ENCODE results near the gene IST1. TPM values are rescaled to one million over a fixed set of nuclear protein-coding genes. Genes with fewer than 3 reads are reported as not detected.

Gene IST1
- total RNA-seq, 4 donors from 2014 or later = 215 to 253 (median 223) TPM

DNA sequence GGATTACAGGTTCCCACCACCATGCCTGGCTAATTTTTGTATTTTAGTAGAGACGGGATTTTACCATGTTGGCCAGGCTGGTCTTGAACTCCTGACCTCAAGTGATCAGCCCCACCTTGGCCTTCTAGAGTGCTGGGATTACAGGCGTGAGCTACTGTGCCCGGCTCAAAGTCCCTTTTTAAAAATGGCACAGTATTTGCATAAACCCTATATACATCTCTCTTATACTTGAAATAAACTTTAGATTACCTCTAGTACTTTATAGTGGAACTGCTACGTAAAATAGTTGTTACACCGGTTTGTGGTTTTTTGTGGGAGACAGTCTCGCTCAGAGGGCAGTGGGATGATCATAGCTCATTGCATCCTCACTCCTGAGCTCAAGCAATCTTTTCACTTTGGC lies 36.3 kb downstream of the IST1 start:
- Histone ChIP-seq H3K36me3 (peaks cover 10 to 25% of the 10 kb centered on the region in 2 donors), H3K4me1 (peaks cover 3 to 22% of the 10 kb centered on the region in 2 donors), H3K4me3 (replicated peaks in 1 of 3) (no peak overlapping the region), H3K9me3 (no peaks in the 10 kb centered on the region), H3K27me3 (no peaks in the 10 kb centered on the region), H3K27ac (no peak overlapping the region)
- TF ChIP-seq, protein P1, sequence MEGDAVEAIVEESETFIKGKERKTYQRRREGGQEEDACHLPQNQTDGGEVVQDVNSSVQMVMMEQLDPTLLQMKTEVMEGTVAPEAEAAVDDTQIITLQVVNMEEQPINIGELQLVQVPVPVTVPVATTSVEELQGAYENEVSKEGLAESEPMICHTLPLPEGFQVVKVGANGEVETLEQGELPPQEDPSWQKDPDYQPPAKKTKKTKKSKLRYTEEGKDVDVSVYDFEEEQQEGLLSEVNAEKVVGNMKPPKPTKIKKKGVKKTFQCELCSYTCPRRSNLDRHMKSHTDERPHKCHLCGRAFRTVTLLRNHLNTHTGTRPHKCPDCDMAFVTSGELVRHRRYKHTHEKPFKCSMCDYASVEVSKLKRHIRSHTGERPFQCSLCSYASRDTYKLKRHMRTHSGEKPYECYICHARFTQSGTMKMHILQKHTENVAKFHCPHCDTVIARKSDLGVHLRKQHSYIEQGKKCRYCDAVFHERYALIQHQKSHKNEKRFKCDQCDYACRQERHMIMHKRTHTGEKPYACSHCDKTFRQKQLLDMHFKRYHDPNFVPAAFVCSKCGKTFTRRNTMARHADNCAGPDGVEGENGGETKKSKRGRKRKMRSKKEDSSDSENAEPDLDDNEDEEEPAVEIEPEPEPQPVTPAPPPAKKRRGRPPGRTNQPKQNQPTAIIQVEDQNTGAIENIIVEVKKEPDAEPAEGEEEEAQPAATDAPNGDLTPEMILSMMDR (IDR thresholded peaks at IDR 0.05) = no peak
- DNase-seq = no peak
- intact Hi-C loops (cut with DNase I) = no loop called here
- 91 to 95% methylated on average over 6 of the region's 6 CpGs for WGBS, 2 donors

DNA sequence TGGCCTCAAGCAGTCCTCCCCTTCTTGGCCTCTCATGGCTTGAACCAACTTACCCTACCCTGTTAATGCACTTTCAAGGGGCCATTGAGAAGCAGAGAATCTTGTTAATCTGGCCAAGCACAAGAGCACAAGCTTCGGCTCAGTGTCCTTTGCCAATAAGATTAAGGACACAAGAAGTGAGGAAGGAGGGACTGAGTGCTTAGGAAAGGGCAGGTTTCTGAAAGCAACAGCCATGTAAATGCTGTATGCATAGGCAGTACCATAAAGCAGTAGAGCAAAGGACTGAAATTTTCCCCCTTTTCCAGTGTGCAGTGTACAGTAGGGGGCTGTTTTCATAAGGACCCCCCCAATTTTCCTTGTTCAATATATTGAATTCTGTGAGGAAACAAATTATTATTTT lies 37.7 kb downstream of the IST1 start:
- TF ChIP-seq, protein P1 (IDR thresholded peaks at IDR 0.05) = no peak
- TF ChIP-seq POLR2A (IDR thresholded peaks at IDR 0.05) = no peak
- no peak overlapping the region for H3K4me3 ChIP-seq (replicated peaks in 1 of 3)
- no peak for DNase-seq
- WGBS, 2 donors = 55 to 64% methylated on average over 1 of the region's 1 CpG
- H3K9me3 ChIP-seq = no peaks in the 10 kb centered on the region
- H3K27ac ChIP-seq = no peak overlapping the region
- peaks cover 3 to 19% of the 10 kb centered on the region in 2 donors for H3K36me3 ChIP-seq
- intact Hi-C loops (cut with DNase I) = no loop called here
- no peaks in the 10 kb centered on the region for H3K27me3 ChIP-seq
- H3K4me1 ChIP-seq = peaks cover 0 to 8% of the 10 kb centered on the region in 2 donors

DNA sequence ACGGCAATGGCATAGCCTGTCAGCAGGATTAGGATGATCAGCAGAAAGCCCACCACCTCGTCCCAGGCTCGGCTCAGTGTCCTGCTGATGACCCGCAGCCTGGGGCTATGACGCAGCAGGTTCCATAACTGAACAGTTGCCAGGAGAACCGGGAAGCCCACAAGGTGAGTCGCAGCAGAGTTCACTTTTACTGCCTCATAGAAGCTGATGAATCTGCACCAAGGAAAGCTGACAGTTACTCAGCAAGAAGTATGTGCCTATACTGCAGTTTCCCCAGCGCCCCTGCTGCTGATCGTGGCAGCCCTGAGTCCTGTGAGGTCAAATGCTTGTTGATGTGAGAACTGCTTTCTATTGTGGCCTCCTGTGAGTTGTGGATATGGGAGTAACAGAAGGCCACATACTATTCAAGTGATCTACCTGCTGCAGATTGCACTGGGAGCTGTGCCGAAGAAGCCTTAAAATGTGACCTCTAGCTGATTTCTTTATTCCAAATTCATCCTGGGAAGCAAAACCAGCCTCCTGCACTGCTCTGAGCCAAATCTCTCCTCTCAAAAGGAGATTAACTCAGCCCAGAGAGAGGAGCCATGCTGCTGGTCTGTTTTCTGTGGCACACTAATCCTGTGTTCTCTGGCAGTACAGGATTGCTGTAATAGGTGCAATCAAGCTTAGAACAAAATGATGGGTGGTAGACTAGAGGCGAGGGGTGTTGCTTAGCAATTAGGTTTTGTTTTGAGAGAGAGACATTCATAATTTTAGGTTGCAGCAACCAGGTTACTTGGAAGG lies 38.8 kb downstream of the IST1 start:
- Histone ChIP-seq H3K36me3 (peaks cover 0 to 12% of the 10 kb centered on the region in 2 donors), H3K27me3 (no peaks in the 10 kb centered on the region), H3K4me1 (peaks cover 0 to 7% of the 10 kb centered on the region in 2 donors), H3K27ac (no peak overlapping the region), H3K4me3 (replicated peaks in 1 of 3) (no peak overlapping the region), H3K9me3 (no peaks in the 10 kb centered on the region)
- 85 to 95% methylated on average over 11 of the region's 11 CpGs for WGBS, 2 donors
- TF ChIP-seq, protein P1 (IDR thresholded peaks at IDR 0.05) = no peak
- no peak for TF ChIP-seq POLR2A (IDR thresholded peaks at IDR 0.05)
- no peak for DNase-seq
- intact Hi-C loops (cut with DNase I) = no loop called here

DNA sequence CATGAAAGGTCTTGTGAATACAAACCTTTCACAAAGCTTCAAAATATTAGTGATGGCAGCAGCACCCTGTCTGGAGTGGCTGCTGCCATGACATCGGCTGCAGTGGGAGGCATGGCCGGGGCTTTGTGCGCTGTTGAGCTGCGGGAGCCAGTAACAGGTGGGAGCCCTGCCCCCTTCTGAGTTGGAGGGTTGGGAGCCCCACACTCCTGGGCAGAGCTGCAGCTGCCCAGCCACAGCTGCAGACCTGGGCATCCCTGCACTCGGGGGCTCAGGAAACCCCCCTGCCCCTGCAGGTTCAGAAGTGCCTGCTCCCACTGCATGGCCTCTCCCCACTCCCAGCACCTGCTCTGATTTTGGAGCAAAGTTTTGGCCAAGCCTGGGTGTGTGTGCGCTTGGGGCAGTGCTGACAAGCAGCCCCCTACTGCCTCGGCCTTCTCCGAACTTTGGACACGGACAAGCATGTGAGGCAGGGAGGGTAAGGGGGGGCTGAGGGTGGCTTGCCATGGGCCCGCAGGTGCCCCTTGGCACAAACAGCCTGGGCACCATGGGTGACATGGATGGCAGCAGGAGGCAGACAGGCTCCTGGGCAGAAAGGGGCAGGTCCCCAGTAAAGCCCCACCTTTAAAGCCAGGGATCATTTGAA lies 42.7 kb downstream of the IST1 start:
- peaks cover 0 to 9% of the 10 kb centered on the region in 2 donors for H3K4me1 ChIP-seq
- no peaks in the 10 kb centered on the region for H3K9me3 ChIP-seq
- intact Hi-C loops (cut with DNase I) = no loop called here
- H3K4me3 ChIP-seq (replicated peaks in 1 of 3) = no peak overlapping the region
- no peak for DNase-seq
- H3K27ac ChIP-seq = no peak overlapping the region
- TF ChIP-seq, protein P1 (IDR thresholded peaks at IDR 0.05) = no peak
- H3K36me3 ChIP-seq = peaks cover 0 to 12% of the 10 kb centered on the region in 2 donors
- no peaks in the 10 kb centered on the region for H3K27me3 ChIP-seq
- WGBS, 2 donors = 88 to 94% methylated on average over 9 of the region's 10 CpGs

DNA sequence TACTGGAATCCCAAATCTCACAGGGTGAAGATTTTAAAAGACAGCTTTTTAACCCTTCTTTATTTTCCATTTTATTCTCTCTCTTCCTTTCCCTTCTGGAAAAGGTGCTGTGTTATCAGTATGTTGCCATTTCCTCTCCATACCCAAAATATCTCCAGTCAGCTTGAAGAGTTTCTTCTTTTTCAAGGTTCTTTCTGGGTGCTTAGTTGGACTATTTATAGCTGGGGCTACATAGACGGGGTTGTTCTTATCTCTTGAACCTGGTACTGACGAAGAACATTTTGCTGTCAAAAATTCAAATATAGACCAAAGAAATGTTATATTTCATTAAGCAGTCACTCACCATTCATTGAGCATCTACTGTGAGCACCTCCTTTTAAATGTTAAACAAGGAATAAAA lies 48.6 kb downstream of the IST1 start:
- no peaks in the 10 kb centered on the region for H3K36me3 ChIP-seq
- peaks cover 0 to 9% of the 10 kb centered on the region in 2 donors for H3K4me1 ChIP-seq
- 57 to 60% methylated on average over 2 of the region's 2 CpGs for WGBS, 2 donors
- TF ChIP-seq, protein P1 (IDR thresholded peaks at IDR 0.05) = no peak
- no peak for TF ChIP-seq POLR2A (IDR thresholded peaks at IDR 0.05)
- intact Hi-C loops (cut with DNase I) = no loop called here
- DNase-seq = no peak
- no peaks in the 10 kb centered on the region for H3K9me3 ChIP-seq
- H3K27me3 ChIP-seq = no peaks in the 10 kb centered on the region
- no peak overlapping the region for H3K27ac ChIP-seq
- no peak overlapping the region for H3K4me3 ChIP-seq (replicated peaks in 1 of 3)

Data from thyroid gland (tissue), 4 donors.